Stomach (tissue), 9 donors: ENCODE measurements around the gene ALDH1L2. TPM values are rescaled to one million over a fixed set of nuclear protein-coding genes. Genes with fewer than 3 reads are reported as not detected.

Experiments used
- DNase-seq, 2 donors: peaks; one replicate each; pipeline versions ENCODE4 v3.0.0 to v3.0.0-alpha.2; 2013 to 2019
- H3K27ac ChIP-seq, 5 donors: fragments of 200-600 bp in 4 of 5; sonication (generic) in 4 of 5; one replicate each; pipeline ENCODE4 v1.5.1; 2013 to 2019; ENCODE audit warnings: mild to moderate bottlenecking in 1 of 5, moderate library complexity in 1 of 5
- H3K27me3 ChIP-seq, 3 donors: fragments of 200-600 bp; sonication (generic); one replicate each; pipeline ENCODE4 v1.5.1; 2017 to 2019; ENCODE audit warnings: mixed run types in 1 of 3
- H3K36me3 ChIP-seq, 4 donors: fragments of 200-600 bp; sonication (generic); 1 replicate in 3 of 4; 2 replicates in 1 of 4; pipeline ENCODE4 v1.5.1; 2016 to 2019
- H3K4me1 ChIP-seq, 4 donors: fragments of 200-600 bp; sonication (generic); one replicate each; pipeline ENCODE4 v1.5.1; 2016 to 2019
- H3K4me3 ChIP-seq, 4 donors: fragments of 200-600 bp; sonication (generic) in 3 of 4; one replicate each; pipeline ENCODE4 v1.5.1; 2016 to 2019; ENCODE audit warnings: mild to moderate bottlenecking in 1 of 4
- H3K9me3 ChIP-seq, 4 donors: fragments of 200-600 bp; sonication (generic); one replicate each; pipeline ENCODE4 v1.5.1; 2016 to 2019
- EP300 ChIP-seq: sonication (generic); formaldehyde crosslinking; IDR thresholded peaks from one replicate; pipeline ENCODE4 v1.6.1; 2017; ENCODE audit warnings: antibody characterized with exemption
- POLR2A ChIP-seq, 4 donors: fragments of 450-650 bp; IDR thresholded peaks; one replicate each; pipeline ENCODE4 v1.6.1; 2016; ENCODE audit warnings: antibody characterized with exemption in 4 of 4, control low read depth in 2 of 4, mild to moderate bottlenecking in 1 of 4, moderate library complexity in 1 of 4
- POLR2AphosphoS5 ChIP-seq, 3 donors: sonication (generic); formaldehyde crosslinking; IDR thresholded peaks; one replicate each; pipeline ENCODE4 v1.6.1; 2016; ENCODE audit warnings: antibody characterized with exemption in 3 of 3
- WGBS, 5 donors: extraction: QIAGEN DNeasy Blood & Tissue Kit in 3 of 5; methylation state at CpG; one replicate each; pipeline versions ENCODE4 v1.1.5 to v1.1.7; 2013 to 2018; 5-methylcytosine and 5-hydroxymethylcytosine counted together
- intact Hi-C: fragments of 100-400 bp; cut with DNase I; formaldehyde crosslinking; loops from one replicate; pipeline ENCODE4 v1.15.1; 2023; ENCODE audit warnings: low total_unique reads
- polyA plus RNA-seq, 3 donors: library from polyadenylated mRNA; stranded (reverse); fragments of 200-250 nt; gene quantifications; one replicate each; pipeline ENCODE4 v1.2.3, GENCODE V29; 2013
- total RNA-seq, 5 donors: library from RNA; depleted of rRNA; stranded (reverse); fragments of >200 nt; gene quantifications; one replicate each; pipeline versions ENCODE4 v1.1.0 to v1.2.3, GENCODE V29; 2014 to 2016
- TF ChIP-seq, protein P1 (sequence below), 7 experiments: fragments of 450-650 bp in 4 of 7; fragments of 200-600 bp in 3 of 7; sonication (generic) in 3 of 7; IDR thresholded peaks; one replicate each; pipeline ENCODE4 v1.5.1; 2016 to 2019; ENCODE audit warnings: antibody characterized with exemption in 7 of 7, control low read depth in 2 of 7, mild to moderate bottlenecking in 1 of 7
- donor health status: healthy with polysubstance abuse.
- donor health status: Bipolar disorder and iron deficiency.
- donor health status: healthy.

Gene ALDH1L2
- total and polyA plus RNA-seq, 8 donors = 0.58 to 8.9 (median 1.7) TPM

DNA sequence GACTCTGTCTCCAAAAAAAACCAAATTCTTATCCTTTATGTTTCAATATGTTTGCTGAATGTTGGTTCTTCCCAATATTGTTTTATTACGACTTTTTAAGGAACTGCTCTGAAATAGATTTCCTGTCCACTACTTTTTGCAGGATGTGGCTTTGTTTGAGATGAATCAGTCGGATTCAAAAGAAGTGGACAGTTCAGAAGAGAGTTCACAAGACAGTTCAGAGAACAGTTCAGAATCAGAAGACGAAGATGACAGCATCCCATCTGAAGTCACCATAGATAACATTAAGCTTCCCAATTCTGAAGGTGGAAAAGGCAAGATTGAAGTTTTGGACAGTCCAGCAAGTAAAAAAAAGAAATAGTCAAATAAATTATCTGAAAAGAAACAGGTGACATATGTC is 89.9 kb downstream of the ALDH1L2 start:
- Histone ChIP-seq H3K4me1 (peaks cover 10 to 37% (median 21%) of the 10 kb centered on the region in 4 donors), H3K4me3 (no peak overlapping the region), H3K9me3 (no peaks in the 10 kb centered on the region), H3K27ac (no peak overlapping the region), H3K36me3 (peaks cover 29 to 95% (median 82%) of the 10 kb centered on the region in 4 donors), H3K27me3 (no peaks in the 10 kb centered on the region)
- WGBS, 5 donors = 83 to 88% (median 84%) methylated on average over 3 of the region's 3 CpGs
- no peak for DNase-seq
- TF ChIP-seq, protein P1, sequence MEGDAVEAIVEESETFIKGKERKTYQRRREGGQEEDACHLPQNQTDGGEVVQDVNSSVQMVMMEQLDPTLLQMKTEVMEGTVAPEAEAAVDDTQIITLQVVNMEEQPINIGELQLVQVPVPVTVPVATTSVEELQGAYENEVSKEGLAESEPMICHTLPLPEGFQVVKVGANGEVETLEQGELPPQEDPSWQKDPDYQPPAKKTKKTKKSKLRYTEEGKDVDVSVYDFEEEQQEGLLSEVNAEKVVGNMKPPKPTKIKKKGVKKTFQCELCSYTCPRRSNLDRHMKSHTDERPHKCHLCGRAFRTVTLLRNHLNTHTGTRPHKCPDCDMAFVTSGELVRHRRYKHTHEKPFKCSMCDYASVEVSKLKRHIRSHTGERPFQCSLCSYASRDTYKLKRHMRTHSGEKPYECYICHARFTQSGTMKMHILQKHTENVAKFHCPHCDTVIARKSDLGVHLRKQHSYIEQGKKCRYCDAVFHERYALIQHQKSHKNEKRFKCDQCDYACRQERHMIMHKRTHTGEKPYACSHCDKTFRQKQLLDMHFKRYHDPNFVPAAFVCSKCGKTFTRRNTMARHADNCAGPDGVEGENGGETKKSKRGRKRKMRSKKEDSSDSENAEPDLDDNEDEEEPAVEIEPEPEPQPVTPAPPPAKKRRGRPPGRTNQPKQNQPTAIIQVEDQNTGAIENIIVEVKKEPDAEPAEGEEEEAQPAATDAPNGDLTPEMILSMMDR (IDR thresholded peaks at IDR 0.05) = no peak
- TF ChIP-seq EP300 (no peak), POLR2AphosphoS5 (IDR thresholded peaks at IDR 0.05) (no peak), POLR2A (IDR thresholded peaks at IDR 0.05) (no peak)
- intact Hi-C loops = no loop called here

DNA sequence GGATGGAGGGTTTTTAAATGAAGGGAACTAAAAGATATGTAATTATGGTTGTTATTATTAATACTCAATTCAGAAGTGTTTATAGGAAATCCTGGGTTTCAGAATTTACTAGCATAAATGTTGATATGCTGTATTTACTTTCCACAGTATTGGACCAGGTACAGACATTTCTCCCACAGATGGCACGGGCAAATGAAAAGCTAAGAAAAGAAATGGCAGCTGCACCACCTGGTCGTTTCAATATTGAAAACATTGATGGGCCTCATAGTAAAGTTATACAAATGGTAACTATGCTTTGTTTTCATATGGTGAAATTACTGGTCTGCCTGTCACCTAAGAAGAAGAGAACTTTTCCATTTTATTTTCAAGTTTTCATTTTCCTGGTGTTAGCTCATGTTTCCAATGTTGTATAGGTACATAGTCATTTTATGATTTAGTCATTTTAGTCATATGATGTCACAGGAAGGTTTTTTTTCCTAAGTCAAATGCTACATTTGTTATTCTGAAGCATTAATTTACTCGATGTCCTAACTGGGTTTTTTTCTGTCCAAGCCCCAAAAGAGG is 92.6 kb downstream of the ALDH1L2 start:
- no peak for DNase-seq
- WGBS, 5 donors = 45 to 72% (median 59%) methylated on average over 3 of the region's 3 CpGs
- TF ChIP-seq, protein P1 (IDR thresholded peaks at IDR 0.05) = no peak
- no peak for TF ChIP-seq POLR2AphosphoS5 (IDR thresholded peaks at IDR 0.05)
- no peak for TF ChIP-seq POLR2A (IDR thresholded peaks at IDR 0.05)
- TF ChIP-seq EP300 = no peak
- H3K9me3 ChIP-seq = no peaks in the 10 kb centered on the region
- peaks cover 29 to 76% (median 67%) of the 10 kb centered on the region in 4 donors for H3K36me3 ChIP-seq
- peak overlapping the region in 1 of 5 donors; percentile 47 for H3K27ac ChIP-seq
- no peak overlapping the region for H3K4me3 ChIP-seq
- no peaks in the 10 kb centered on the region for H3K27me3 ChIP-seq
- intact Hi-C loops = no loop called here
- peaks cover 10 to 36% (median 24%) of the 10 kb centered on the region in 4 donors for H3K4me1 ChIP-seq

DNA sequence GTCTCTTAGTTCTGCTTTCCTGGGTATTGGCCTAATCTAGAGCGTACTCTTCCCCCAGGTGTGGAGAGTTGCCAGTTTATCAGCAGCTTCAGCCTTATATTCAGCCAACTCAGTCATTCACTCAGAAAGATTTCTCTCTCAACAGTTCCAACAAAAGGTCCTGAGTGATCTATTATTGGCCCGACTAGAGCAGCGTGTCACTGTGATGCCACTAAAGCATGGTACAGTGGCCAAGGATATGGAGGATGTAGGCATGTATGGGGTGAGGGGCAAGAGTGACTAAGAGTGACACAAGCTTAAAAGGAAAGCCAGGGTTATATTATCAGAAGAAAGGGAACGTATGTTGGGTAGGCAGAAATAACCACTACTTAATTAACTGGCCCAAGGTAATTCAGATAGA is 93.3 kb downstream of the ALDH1L2 start:
- no peak overlapping the region for H3K4me3 ChIP-seq
- intact Hi-C loops = no loop called here
- H3K36me3 ChIP-seq = peaks cover 29 to 69% (median 60%) of the 10 kb centered on the region in 4 donors
- no peak for DNase-seq
- no peaks in the 10 kb centered on the region for H3K27me3 ChIP-seq
- H3K9me3 ChIP-seq = no peaks in the 10 kb centered on the region
- H3K4me1 ChIP-seq = peaks cover 10 to 39% (median 27%) of the 10 kb centered on the region in 4 donors
- TF ChIP-seq, protein P1 (IDR thresholded peaks at IDR 0.05) = no peak
- no peak for TF ChIP-seq POLR2A (IDR thresholded peaks at IDR 0.05)
- no peak for TF ChIP-seq POLR2AphosphoS5 (IDR thresholded peaks at IDR 0.05)
- TF ChIP-seq EP300 = no peak
- 77 to 88% (median 80%) methylated on average over 4 of the region's 4 CpGs for WGBS, 5 donors
- H3K27ac ChIP-seq = peak overlapping the region in 1 of 5 donors; percentile 47

DNA sequence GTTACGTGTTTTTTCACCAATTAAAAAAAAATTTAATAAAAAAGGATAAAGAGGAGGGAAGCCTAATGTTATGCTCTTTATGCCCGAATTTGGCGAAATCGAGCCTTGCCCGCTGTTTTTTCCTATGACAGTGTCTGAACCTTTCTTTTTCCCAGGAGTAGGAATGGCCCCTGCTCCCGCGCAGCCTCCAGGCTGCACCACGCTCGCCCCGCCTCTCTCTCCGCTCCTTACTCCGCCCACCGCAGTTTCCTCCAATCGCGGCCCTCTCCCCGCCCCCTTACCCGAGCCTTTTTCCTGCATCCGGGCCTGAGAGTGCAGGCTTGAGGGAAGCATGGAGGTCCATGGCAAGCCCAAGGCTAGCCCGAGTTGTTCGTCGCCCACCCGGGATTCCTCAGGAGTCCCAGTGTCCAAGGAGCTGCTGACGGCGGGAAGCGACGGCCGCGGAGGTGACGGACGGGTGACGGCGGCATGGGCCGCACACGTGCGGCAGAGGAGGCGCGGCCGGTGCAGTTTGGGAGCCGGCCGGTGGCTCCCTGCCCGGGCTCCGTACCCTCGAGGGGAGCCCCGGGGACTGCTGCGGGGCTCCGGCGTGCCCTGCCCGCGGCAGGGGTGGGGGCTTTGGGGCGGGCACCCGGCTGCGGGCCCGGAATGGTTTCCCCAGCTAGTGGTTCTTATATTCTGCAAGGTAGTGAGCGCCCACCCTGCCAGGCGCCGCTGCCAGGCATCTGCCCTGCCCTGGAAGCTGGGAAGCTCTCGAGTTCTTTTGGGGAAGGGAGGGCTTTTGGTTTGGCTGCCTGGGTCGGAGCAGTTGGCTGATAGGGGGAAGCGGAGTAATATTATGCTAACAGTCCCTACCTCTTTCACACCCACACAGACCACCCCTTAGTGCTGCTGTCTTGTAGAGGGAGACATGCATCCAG is 98.0 kb downstream of the ALDH1L2 start, which contains the start of gene NOPCHAP1:
Gene NOPCHAP1, plus strand, starts transcription at position 295 of the 920 bp plus-strand sequence. Its CDS starts 37 bp downstream, at position 332.
- H3K27ac ChIP-seq = peak within 1 kb of the TSS; percentile 78 to 90 (median 85)
- WGBS, 5 donors = 0 to 1% (median 1%) methylated on average over 37 to 59 of the region's 59 CpGs
- H3K4me1 ChIP-seq = peaks cover 10 to 45% (median 32%) of the 10 kb centered on the region in 4 donors
- no peaks in the 10 kb centered on the region for H3K27me3 ChIP-seq
- intact Hi-C loops = no loop called here
- peak within 1 kb of the TSS; percentile 77 to 97 (median 93) for H3K4me3 ChIP-seq
- no peaks in the 10 kb centered on the region for H3K9me3 ChIP-seq
- H3K36me3 ChIP-seq = peaks cover 5 to 23% (median 15%) of the 10 kb centered on the region in 4 donors
- DNase-seq = peak; percentile 94 to 97
- TF ChIP-seq POLR2A (IDR thresholded peaks at IDR 0.05) (peak in 1 of 4 donors; percentile 47), POLR2AphosphoS5 (IDR thresholded peaks at IDR 0.05) (peak; percentile 62 to 90 (median 76)), EP300 (no peak)
